ENCODE measurements around the gene SEC31A.
"Not testable (repeated sequence)": the region's sequence is repeated elsewhere in the genome, so short reads cannot be mapped to it uniquely, and the experiment has no call there.

SEC31A gene, protein sequence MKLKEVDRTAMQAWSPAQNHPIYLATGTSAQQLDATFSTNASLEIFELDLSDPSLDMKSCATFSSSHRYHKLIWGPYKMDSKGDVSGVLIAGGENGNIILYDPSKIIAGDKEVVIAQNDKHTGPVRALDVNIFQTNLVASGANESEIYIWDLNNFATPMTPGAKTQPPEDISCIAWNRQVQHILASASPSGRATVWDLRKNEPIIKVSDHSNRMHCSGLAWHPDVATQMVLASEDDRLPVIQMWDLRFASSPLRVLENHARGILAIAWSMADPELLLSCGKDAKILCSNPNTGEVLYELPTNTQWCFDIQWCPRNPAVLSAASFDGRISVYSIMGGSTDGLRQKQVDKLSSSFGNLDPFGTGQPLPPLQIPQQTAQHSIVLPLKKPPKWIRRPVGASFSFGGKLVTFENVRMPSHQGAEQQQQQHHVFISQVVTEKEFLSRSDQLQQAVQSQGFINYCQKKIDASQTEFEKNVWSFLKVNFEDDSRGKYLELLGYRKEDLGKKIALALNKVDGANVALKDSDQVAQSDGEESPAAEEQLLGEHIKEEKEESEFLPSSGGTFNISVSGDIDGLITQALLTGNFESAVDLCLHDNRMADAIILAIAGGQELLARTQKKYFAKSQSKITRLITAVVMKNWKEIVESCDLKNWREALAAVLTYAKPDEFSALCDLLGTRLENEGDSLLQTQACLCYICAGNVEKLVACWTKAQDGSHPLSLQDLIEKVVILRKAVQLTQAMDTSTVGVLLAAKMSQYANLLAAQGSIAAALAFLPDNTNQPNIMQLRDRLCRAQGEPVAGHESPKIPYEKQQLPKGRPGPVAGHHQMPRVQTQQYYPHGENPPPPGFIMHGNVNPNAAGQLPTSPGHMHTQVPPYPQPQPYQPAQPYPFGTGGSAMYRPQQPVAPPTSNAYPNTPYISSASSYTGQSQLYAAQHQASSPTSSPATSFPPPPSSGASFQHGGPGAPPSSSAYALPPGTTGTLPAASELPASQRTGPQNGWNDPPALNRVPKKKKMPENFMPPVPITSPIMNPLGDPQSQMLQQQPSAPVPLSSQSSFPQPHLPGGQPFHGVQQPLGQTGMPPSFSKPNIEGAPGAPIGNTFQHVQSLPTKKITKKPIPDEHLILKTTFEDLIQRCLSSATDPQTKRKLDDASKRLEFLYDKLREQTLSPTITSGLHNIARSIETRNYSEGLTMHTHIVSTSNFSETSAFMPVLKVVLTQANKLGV
- total RNA-seq: 132 to 153 (median 141) reads per million in 4 experiments

- DNase-seq: peak; percentile 91
Observed at GRCh38 chr4:82890901-82891706, at the start of gene SEC31A. Gene SEC31A (minus strand): TSS chr4:82891153. CDS start chr4:82881936, 9,217 bp downstream.

DNA sequence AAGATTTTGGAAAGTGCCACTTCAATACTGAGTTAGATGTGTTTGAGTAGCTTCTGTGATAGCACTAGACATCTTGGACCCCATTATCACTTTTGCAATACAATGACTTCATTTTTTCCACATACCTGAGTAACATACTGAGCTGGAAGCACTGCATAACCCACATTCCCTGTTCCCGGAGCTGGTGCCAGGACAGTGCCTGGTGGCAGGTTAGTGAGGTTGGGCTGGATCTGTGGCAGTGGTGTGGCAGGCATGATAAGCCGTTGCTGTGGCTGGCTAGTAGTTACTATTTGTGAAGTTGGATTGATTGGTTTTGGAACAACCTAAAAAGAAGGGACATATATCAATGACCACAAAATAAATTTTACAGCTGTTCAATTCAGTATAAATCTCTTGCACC, 48.5 kb upstream of the SEC31A start:
- no peak for DNase-seq

DNA sequence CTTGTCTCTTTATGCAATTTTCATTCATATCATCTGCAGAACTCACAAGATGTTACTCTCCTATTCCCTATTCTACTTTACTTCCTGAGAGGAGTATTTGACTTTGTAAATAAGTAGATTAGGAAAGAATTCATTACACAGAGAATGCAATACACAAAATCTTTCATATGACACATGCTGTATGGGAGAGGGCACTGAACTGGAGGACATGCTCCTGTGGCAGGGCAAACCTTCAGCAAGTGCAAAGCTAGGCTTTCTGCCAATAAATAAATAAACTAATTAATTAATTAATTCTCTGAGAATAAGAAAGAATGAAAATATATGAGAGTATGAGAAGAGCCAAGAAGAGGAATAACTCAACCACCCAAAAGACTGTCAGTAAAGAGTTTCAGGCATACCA, 43.5 kb upstream of the SEC31A start:
- no peak for DNase-seq

DNA sequence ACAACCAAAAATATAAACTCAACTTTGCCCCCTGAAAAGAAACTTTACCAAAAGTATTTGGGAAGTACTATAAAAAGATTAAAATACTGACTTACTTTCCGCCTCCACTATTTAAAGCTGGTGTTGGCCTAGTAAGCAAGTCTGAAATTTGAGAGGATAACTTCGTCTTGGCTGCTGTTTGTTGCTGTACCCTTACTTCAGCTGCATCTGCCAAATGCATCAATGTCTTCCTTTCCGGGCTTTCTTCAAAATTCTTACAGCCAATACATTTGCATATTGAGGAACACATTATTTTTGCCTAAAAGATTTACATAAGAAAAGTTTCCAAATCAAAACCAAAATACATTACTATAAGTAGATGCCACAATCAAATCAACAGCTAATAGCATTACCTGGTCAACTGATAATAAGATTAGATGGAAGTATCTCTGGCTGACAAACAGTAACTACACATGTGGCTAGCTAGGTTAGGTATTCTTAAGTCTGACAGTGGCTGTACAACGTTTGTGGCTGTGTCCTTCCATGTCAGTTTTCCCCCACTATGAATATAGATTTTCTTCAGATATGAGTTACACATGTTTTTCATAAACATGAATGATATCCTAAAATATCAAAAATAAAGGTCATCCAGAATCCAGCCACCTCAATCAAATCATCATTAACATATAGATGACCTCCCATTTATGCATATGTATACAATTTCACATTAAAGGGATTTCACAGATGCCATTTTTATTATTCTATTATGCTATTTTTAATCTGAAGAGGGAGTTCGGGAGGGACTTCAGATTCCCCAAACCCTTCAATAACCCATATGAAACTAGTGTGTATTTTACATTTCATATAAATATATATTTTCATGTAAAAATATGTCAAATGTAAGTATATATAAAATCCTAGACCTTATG, 40.1 kb upstream of the SEC31A start:
- DNase-seq: no peak

DNA sequence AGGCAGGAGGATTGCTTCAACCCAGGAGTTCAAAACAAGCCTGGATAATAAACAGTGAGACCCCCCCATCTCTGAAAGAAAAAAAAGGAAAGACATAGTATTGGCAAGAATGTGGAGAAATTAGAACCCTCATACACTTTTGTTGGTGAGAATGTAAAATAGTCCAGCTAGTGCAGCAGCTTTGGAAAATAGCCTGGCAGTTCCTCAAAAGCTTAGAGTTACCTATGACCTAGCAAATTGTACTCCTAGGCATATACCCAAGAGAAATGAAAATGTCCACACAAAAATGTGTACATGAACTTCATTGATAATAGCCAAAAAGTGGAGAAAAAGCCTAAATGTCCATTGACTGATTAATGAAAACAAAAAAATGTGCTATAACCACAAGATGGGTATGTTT, 30.8 kb upstream of the SEC31A start:
- no peak for DNase-seq

DNA sequence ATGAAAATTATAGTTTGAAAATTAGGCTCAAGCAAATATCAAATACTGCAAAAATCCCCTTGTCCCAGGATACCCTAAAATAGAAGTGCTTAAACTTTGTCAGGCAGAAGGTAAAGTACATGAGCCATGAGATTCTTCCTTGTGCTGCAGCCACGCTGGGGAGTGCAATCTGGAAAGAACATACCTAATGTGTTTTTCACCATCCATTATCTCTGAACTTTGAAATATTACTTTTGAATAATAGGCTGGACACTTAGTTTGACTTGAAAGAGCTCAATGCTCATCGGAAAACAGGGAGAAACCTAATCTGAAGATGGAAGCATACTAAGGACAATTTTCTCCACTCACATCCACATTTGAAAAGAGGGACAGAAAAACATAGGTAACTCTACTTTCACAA, 28.4 kb upstream of the SEC31A start:
- DNase-seq: no peak

GRCh38 chr4:82918091-82918490, 27.1 kb upstream of the SEC31A start:
- no peak for DNase-seq

DNA sequence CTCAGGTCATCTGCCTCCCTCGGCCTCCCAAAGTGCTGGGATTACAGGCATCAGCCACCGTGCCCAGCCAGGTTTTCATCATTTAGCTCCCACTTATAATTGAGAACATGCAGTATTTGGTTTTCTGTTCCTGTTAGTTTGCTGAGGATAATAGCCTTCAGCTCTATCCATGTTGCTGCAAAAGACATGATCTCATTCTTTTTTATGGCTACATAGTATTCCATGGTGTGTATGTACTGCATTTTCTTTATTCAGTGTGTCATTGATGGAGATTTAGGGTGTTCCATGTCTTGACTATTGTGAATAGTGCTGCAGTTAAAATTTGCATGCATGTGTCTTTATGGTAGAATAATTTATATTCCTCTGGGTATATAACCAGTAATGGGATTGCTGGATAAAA, 23.0 kb upstream of the SEC31A start:
- DNase-seq: not testable (repeated sequence)

- DNase-seq: no peak
Observed at GRCh38 chr4:82913305-82913704, 22.4 kb upstream of the SEC31A start.

DNA sequence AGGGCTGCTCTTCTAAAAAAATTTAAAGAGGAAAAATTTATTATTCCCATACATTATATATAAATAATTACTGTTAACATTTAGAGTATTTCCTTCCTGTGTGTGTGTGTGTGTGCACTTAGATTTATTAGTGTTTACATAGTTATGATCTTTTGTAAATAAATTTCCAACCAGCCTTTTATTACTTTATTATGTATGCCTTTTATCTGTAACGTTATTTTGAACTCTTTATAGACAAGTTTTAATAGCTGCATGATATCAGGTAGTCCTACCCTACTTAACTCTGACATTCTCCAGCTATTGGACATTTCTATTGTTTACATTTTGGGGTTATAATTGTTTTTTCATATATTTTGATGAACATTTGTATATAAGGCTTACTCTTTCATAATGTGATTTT, 18.4 kb upstream of the SEC31A start:
- no peak for DNase-seq

DNA sequence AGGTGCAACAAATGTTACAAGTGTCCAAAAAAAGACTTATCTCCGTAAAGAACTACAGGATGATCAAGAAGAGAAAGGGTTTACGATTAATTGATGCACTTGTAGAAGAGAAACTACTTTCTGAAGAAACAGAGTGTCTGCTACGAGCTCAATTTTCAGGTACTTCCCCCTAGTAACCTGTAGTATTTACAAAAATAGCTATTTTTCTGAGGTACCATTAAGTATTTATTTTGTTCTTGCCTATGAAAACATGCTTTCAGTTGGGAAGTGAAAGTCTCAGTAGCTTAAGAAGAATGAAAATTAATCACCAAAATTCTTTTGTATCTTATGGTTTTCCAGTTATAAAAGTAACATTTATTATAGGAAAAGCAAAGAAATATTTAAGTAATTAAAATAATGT, 15.5 kb upstream of the SEC31A start:
- DNase-seq: no peak

DNA sequence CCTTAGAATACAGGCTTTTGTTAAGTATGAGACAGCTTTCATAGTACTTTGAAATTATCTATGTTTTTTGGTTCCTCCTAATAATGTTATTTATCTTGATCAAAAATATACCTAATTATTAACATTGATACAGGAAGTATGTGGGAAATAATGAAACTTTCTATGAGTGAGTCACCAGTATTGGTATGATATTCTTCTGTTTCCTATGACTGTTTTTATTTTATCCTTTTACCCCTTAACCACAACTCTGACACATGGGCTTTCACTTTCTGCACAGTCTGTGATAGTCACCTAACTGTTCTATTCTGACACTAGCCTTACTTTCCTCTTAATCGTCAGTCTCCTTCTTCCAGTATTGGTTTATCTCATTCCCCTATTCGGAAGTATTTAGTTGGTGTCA, 14.3 kb upstream of the SEC31A start:
- DNase-seq: no peak

GRCh38 chr4:82903737-82904136, 12.8 kb upstream of the SEC31A start:
- no peak for DNase-seq

DNA sequence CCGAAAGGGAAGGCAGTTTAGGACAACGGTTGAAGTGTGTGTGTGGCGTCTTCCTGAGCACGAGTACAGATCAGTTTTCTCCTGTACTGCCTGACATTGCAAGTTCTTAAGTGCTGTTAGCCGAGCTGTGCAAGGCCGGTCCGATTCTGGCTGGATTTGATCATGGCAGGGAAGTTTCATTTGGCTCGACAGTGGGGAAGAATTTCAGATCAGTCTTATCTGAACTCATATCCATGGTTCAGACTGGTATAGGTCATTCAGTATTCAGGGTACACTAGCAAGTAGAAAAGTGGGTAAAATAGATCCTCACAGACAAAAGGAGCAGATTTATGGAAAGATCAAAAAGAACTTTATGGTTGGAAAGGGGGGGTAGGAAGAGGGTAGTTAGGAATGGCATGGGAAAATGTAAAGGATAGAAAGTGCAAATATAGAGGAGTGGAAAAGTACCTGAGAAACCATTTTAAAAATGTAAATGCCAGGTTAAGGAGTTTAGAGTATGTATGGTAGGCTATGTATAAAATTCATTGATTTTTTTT, 10.3 kb upstream of the SEC31A start:
- no peak for DNase-seq

- DNase-seq: peak; percentile 97
Observed at GRCh38 chr4:82900411-82901182, 9.6 kb upstream of the SEC31A start, which contains the start of gene THAP9. Gene THAP9 (plus strand): TSS chr4:82900735. CDS start chr4:82900803, 68 bp downstream.

- no peak for DNase-seq
Observed at GRCh38 chr4:82900066-82900410, 9.1 kb upstream of the SEC31A start.

DNA sequence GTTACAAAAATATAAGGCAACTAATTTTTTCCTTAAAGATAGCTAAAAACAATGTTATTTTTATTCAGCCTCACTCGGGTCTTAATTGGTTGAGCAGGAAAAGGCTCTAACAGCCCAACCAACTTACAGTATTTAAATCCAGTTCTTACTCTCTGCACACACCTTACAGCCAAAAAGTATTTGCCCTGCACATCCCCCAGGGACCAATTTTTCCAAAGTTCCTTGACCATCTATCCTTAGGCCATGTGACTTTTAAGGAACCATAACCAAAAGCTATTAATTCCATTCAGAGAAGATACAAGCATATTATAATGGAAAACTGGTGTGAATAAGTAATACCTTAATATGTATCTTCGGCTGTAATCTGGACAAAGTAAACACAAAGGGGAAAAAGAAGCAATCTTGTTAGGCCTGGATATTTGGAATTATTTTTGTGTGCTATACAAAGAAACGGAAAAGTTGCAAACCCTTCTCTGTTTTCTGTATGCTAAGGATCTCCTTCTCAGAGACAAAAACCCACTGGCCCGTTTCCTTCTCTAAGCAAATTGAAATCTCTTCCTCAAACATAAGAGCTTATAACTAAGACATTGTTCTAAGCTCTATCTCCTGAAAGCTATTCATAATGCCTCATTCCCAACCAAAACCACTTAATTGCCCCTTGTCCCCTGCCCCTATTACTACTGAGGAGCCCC, 8.6 kb upstream of the SEC31A start:
- DNase-seq: no peak

DNA sequence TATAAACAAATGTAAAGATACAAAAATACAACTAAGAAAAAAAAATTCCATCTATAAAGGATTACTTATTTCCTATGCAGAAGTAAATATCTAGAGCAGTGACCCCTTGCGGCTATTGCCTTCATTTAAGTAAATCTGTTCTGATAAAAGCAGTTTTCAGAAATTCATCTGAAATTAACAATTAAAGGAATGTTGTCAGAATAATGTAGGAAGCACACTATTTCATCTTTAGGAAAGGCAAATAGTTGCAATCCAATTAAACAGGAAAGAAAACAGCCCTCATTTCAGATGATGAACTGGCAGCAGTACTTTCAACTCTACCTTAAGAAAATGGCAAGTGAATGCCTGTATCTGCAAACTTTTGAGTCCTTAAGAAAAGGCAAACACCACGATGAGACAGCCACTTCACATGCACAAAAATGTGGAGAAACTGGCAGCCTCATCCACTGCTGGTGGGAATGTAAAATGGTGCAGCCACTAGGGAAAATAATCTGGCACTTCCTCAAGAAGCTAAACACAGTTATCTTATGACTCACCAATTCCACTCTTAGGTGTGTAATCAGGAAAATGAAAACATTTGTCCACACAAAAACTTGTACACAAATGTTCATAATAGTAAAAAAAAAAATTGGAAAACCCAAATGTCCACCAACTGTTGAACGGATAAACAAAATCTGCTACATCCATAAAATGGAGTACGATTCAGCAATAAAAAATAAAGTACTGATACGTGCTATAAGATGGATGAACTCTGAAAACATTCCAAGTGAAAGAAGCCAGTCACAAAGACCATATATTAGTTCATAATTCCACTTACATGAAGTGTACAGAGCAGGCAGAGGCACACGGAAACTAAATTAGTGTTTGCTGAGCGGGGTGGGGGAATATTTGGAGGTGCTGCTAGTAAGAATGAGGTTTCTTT, 7.6 kb upstream of the SEC31A start:
- no peak for DNase-seq

Measured in effector CD8-positive, alpha-beta T cell (primary cell).